Nephron (organoid): ENCODE measurements around the gene SDR39U1.
"Not testable (repeated sequence)": the region's sequence is repeated elsewhere in the genome, so short reads cannot be mapped to it uniquely, and the experiment has no call there.

Source experiments
- H3K27ac Mint-ChIP-seq, 3 experiments: 2 replicates each; pipeline ENCODE4 v1.8.0; 2020; ENCODE audit warnings: mixed read lengths in 3 of 3, mild to moderate bottlenecking in 2 of 3, moderate library complexity in 1 of 3
- H3K27me3 Mint-ChIP-seq: 2 replicates; pipeline ENCODE4 v1.8.0; 2021; ENCODE audit warnings: low read depth, mild to moderate bottlenecking, moderate library complexity, mixed read lengths
- H3K36me3 Mint-ChIP-seq: 2 replicates; pipeline ENCODE4 v1.8.0; 2020; ENCODE audit warnings: low read depth, mixed read lengths
- H3K4me1 Mint-ChIP-seq: 2 replicates; pipeline ENCODE4 v1.8.0; 2020; ENCODE audit warnings: mixed read lengths
- H3K4me3 Mint-ChIP-seq, 3 experiments: 2 replicates each; pipeline ENCODE4 v1.8.0; 2020; ENCODE audit warnings: mild to moderate bottlenecking in 3 of 3, mixed read lengths in 3 of 3, moderate library complexity in 2 of 3
- H3K9me3 Mint-ChIP-seq: 2 replicates; pipeline ENCODE4 v1.8.0; 2020; ENCODE audit warnings: mixed read lengths
- TF ChIP-seq, protein P1 (sequence below), 3 experiments: fragments of 200-600 bp; sonication (generic); IDR thresholded peaks; one replicate each; pipeline ENCODE4 v1.5.0; 2021; ENCODE audit warnings: antibody characterized with exemption in 3 of 3; ENCODE audit not compliant: unreplicated experiment in 3 of 3

SDR39U1 gene

GRCh38 chr14:24463017-24463883, 20.7 kb upstream of the SDR39U1 start:
- TF ChIP-seq, protein P1, sequence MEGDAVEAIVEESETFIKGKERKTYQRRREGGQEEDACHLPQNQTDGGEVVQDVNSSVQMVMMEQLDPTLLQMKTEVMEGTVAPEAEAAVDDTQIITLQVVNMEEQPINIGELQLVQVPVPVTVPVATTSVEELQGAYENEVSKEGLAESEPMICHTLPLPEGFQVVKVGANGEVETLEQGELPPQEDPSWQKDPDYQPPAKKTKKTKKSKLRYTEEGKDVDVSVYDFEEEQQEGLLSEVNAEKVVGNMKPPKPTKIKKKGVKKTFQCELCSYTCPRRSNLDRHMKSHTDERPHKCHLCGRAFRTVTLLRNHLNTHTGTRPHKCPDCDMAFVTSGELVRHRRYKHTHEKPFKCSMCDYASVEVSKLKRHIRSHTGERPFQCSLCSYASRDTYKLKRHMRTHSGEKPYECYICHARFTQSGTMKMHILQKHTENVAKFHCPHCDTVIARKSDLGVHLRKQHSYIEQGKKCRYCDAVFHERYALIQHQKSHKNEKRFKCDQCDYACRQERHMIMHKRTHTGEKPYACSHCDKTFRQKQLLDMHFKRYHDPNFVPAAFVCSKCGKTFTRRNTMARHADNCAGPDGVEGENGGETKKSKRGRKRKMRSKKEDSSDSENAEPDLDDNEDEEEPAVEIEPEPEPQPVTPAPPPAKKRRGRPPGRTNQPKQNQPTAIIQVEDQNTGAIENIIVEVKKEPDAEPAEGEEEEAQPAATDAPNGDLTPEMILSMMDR (IDR thresholded peaks at IDR 0.05; ENCODE audit: unreplicated experiment in 3 of 3) = no peak
- H3K27me3 Mint-ChIP-seq = no peaks in the 10 kb centered on the region
- H3K4me3 Mint-ChIP-seq = no peak overlapping the region
- peaks cover 3% of the 10 kb centered on the region for H3K9me3 Mint-ChIP-seq
- H3K36me3 Mint-ChIP-seq = peaks cover 16% of the 10 kb centered on the region
- H3K27ac Mint-ChIP-seq = no peak overlapping the region
- no peaks in the 10 kb centered on the region for H3K4me1 Mint-ChIP-seq

- H3K27me3 Mint-ChIP-seq = no peaks in the 10 kb centered on the region
Measured at GRCh38 chr14:24461336-24461735, 18.8 kb upstream of the SDR39U1 start.

GRCh38 chr14:24459331-24459730, 16.8 kb upstream of the SDR39U1 start:
- H3K4me1 Mint-ChIP-seq = no peaks in the 10 kb centered on the region
- H3K27ac Mint-ChIP-seq = no peak overlapping the region
- peaks cover 11% of the 10 kb centered on the region for H3K9me3 Mint-ChIP-seq
- no peak overlapping the region for H3K4me3 Mint-ChIP-seq
- TF ChIP-seq, protein P1 (IDR thresholded peaks at IDR 0.05; ENCODE audit: unreplicated experiment in 3 of 3) = no peak
- H3K36me3 Mint-ChIP-seq = peaks cover 30% of the 10 kb centered on the region
- H3K27me3 Mint-ChIP-seq = no peaks in the 10 kb centered on the region

More at GRCh38 chr14:24461336-24461735, 18.8 kb upstream of the SDR39U1 start:
- H3K27ac Mint-ChIP-seq = no peak overlapping the region
- TF ChIP-seq, protein P1 (IDR thresholded peaks at IDR 0.05; ENCODE audit: unreplicated experiment in 3 of 3) = no peak
- no peak overlapping the region for H3K4me3 Mint-ChIP-seq
- peaks cover 6% of the 10 kb centered on the region for H3K9me3 Mint-ChIP-seq
- H3K36me3 Mint-ChIP-seq = peaks cover 23% of the 10 kb centered on the region
- H3K4me1 Mint-ChIP-seq = no peaks in the 10 kb centered on the region

GRCh38 chr14:24458736-24459135, 16.2 kb upstream of the SDR39U1 start:
- TF ChIP-seq, protein P1 (IDR thresholded peaks at IDR 0.05; ENCODE audit: unreplicated experiment in 3 of 3) = no peak
- Mint-ChIP-seq H3K27me3 (no peaks in the 10 kb centered on the region), H3K36me3 (peaks cover 36% of the 10 kb centered on the region), H3K27ac (no peak overlapping the region), H3K4me1 (no peaks in the 10 kb centered on the region), H3K9me3 (peaks cover 17% of the 10 kb centered on the region), H3K4me3 (no peak overlapping the region)

GRCh38 chr14:24456980-24457379, 14.4 kb upstream of the SDR39U1 start:
- no peaks in the 10 kb centered on the region for H3K4me1 Mint-ChIP-seq
- H3K36me3 Mint-ChIP-seq = peaks cover 49% of the 10 kb centered on the region
- no peak overlapping the region for H3K4me3 Mint-ChIP-seq
- H3K9me3 Mint-ChIP-seq = peaks cover 26% of the 10 kb centered on the region
- H3K27me3 Mint-ChIP-seq = no peaks in the 10 kb centered on the region
- no peak overlapping the region for H3K27ac Mint-ChIP-seq
- TF ChIP-seq, protein P1 (IDR thresholded peaks at IDR 0.05; ENCODE audit: unreplicated experiment in 3 of 3) = no peak

DNA sequence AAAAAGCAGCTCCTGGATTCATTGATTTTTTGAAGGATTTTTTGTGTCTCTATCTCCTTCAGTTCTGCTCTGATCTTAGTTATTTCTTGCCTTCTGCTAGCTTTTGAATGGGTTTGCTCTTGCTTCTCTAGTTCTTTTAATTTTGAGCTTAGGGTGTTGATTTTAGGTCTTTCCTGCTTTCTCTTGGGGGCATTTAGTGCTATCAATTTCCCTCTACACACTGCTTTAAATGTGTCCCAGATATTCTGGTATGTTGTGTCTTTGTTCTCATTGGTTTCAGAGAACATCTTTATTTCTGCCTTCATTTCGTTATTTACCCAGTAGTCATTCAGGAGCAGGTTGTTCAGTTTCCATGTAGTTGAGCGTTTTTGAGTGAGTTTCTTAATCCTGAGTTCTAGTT, 8.3 kb upstream of the SDR39U1 start:
- Mint-ChIP-seq H3K36me3 (peaks cover 64% of the 10 kb centered on the region), H3K9me3 (peaks cover 25% of the 10 kb centered on the region)
- not testable (repeated sequence) for H3K27ac Mint-ChIP-seq, H3K27me3 Mint-ChIP-seq, H3K4me1 Mint-ChIP-seq, H3K4me3 Mint-ChIP-seq
